HG03457 (cell line): ENCODE results near the gene LRIT2.

Source experiments
- ATAC-seq: cut with Tn5 transposase; IDR thresholded peaks from one replicate; pipeline ENCODE4 v1.9.1; 2021; ENCODE audit warnings: moderate number of reproducible peaks; ENCODE audit not compliant: unreplicated experiment

Gene LRIT2

DNA sequence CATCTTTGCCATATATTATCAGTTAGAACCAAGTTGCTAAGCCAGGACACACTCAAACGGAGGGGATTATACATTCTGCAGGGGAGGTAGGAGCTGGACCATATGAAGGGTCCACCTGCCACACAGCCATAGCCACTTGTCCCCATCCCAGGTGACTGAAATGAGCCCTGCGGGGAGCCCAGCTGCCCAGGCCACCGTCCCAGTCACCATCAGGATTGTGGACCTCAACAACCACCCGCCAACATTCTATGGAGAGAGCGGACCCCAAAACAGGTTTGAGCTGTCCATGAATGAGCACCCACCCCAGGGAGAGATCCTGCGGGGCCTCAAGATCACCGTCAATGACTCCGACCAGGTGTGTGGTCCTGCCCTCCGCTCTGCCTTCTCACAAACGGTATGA lies 17.3 kb downstream of the LRIT2 start:
- ATAC-seq: no peak

DNA sequence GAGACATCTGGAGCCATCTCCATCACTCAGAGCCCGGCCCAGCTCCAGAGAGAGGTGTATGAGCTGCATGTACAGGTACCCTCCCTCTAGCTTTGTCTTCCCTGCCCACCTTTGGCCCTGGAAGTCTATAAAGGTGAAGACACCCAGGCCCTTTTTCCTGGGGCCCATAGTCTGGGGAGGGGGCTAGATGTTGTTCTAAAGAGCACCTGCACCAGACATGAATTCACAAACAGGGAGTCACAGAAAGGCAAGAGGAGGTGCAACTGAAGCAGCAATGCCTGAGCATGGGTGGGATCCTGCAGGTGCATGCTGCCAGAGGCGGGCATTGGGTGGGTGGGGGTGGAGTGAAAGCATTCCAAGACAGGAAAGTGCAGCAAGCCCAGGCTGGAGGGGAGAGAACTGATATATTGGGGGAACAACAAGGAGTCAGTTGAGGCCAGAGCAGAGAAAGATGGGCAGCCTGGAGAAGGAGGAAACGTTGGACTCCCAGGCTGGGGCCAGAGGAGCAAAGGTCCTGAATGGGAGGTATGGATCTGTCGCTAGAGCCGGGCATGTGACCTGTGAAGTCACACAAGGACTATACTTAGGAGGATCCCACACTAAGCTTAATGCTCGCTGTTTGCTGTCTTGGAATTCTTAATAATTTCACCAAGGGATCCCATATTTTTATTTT lies 19.4 kb downstream of the LRIT2 start:
- no peak for ATAC-seq

- ATAC-seq: peak; percentile 73
Observed at GRCh38 chr10:84205049-84205852, 20.1 kb downstream of the LRIT2 start.

- ATAC-seq: no peak
Observed at GRCh38 chr10:84204610-84205009, 20.7 kb downstream of the LRIT2 start.

DNA sequence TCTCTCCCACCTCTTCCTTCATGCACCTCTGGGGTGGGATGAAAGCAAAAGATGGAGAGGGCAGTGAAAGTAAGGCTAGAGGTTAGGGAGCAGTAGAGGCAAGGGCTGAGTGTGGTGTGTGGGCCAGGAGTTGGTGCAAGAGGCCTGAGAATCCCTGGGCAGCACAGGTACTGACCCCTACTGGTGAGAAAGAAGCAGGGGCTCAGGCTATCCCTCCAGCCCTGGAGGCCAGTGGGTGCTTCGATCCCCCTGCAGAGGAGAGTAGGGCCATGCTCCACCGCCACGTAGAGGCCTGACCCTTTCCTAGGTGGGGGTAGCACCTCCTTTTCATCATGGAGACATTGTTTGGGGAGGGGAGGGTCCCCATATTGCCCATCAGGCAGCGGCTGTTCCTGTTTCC lies 21.2 kb downstream of the LRIT2 start:
- no peak for ATAC-seq

DNA sequence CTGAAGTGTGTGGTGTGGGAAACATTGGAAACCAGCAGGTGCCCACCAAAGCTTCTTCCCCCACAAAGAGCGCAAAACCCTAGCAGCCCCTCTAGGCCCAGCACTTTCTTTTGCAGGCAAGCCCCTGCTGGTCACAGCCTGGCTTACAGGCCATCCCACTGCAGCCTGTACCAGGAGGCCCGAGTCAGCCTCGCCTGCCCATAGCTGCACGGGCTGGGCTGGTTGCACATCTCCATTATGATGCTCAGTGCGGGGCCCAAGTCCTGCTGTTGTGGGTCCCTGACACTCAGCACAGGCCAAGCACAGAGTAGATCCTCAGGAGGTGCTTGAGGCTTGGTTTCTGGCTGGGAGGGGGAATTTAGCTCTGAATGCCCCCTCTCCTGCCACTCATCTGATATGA lies 23.0 kb downstream of the LRIT2 start:
- no peak for ATAC-seq

- ATAC-seq: no peak
Observed at GRCh38 chr10:84201682-84202081, 23.7 kb downstream of the LRIT2 start.

- no peak for ATAC-seq
Observed at GRCh38 chr10:84201244-84201606, 24.1 kb downstream of the LRIT2 start.

GRCh38 chr10:84200537-84201243 lies 24.7 kb downstream of the LRIT2 start:
- ATAC-seq: no peak

- ATAC-seq: no peak
Observed at GRCh38 chr10:84198206-84198915, 27.0 kb downstream of the LRIT2 start.

- no peak for ATAC-seq
Observed at GRCh38 chr10:84197643-84198042, 27.7 kb downstream of the LRIT2 start.

- ATAC-seq: no peak
Observed at GRCh38 chr10:84196941-84197340, 28.4 kb downstream of the LRIT2 start.

DNA sequence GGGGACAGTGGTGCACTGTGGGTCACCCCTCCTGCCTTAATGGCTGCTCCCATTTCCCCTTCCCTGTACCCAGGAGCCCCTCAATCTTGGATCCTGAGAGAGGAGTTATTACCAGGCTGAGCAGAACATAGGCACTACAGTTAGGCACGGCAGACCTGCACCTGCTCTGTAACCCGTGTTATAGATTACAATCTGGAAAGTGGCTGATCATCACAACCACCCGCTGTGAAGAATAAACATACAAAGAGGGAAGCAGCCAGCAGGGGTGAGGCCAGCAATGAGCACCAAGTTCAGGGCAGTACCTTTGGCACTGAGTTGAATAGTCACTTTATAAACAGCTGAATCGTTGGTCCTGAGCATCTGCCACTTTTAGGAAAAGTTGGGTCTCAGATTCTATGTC lies 29.3 kb downstream of the LRIT2 start:
- no peak for ATAC-seq

GRCh38 chr10:84195044-84195830 lies 30.1 kb downstream of the LRIT2 start:
- ATAC-seq: no peak

- ATAC-seq: peak; percentile 56
Observed at GRCh38 chr10:84194424-84195043, 30.8 kb downstream of the LRIT2 start, which contains the start of gene CDHR1. Gene CDHR1 (plus strand): TSS chr10:84194537. CDS start chr10:84194761, 224 bp downstream.

DNA sequence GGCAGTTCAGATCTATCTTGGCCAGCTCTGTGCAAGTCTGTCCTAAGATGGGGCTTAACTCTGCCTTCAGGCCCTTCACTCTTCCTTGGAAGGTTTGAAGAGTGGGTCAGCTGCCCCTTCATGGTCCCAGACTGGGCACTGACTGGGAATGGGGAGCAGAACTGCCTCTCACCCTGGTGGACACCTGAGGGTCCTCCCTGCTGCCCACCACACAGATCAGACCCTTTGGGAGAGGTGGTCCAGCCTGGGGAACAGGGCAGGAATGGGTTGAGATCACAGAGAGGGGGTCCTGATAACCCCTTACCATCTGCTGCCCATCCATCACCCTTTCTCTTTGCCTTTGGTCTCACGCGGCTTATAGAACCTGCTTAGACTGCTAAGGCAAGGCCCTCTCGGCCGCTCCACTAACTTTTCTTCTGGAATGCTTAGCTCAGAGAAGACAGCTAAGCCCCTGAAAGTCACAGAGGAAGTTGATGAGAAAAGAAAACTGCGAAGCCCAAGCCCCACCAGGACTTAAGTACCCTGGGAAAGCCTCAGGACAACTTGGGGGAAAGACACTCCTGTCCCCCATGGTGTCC lies 31.4 kb downstream of the LRIT2 start:
- no peak for ATAC-seq

- ATAC-seq: no peak
Observed at GRCh38 chr10:84193327-84193726, 32.0 kb downstream of the LRIT2 start.

- ATAC-seq: no peak
Observed at GRCh38 chr10:84191106-84191505, 34.2 kb downstream of the LRIT2 start.

DNA sequence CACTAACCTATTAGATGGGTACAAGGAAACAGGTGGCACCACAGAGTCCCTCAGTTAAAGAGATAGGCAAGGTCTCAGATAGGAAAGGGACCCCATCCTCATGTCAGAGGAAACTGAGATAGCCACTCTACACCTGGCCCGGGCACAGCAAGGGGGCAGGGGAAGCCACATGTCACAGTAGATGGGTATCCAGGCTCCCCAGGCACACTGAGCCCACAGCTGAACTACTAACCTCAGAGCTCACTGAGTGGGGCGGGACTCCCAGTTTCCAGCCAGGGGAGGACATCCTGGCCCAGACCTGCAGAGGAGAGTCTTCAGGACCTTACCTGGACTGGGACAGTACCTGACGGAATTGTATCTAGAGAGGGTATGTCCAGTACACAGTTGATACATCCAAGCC lies 34.7 kb downstream of the LRIT2 start:
- ATAC-seq: no peak

DNA sequence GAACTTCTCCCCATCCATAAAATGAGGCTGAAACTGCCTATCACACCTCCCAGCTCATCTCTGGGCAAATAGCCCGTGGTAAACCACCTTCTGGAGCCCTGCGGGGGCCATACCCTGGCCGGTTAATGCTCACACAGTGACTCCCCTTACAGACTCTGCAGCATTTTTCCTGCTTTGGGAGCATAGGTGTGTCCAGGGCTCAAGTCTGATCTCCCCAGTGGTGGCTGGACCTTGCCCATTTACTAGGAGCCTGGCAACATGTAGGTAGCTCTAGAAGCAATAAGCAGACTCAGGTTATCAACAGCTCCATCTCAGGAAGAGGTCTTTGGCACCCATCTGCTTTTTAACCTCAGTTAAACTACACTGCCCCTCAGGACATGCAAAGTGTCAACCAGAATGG lies 36.5 kb downstream of the LRIT2 start:
- ATAC-seq: no peak
